GM12878 (cell line): Measurements from ENCODE around the gene AFF1. TPM values are rescaled to one million over a fixed set of nuclear protein-coding genes. Genes with fewer than 3 reads are reported as not detected.

Experiments
- ATAC-seq: fragments of 200-7000 bp; cut with Tn5 transposase; 3 replicates; pipeline ENCODE4 v1.9.1; 2020; ENCODE audit warnings: mild to moderate bottlenecking, moderate library complexity
- BruUV-seq: library from RNA; stranded (reverse); fragments of 400-500 nt; replicated peaks from 2 replicates; lab custom pipeline; 2021; lab: Mats Ljungman, UMichigan
- CTCF ChIA-PET: fragments of 300-600 bp; sonication (Branson Sonifier 250); formaldehyde crosslinking; extraction: SDS; loops from one replicate; lab custom pipeline; 2021; ENCODE audit warnings: inconsistent platforms; lab: Yijun Ruan, JAX
- POLR2A ChIA-PET: fragments of 350-600 bp; formaldehyde crosslinking; extraction: SDS; loops from one replicate; lab custom pipeline; 2021; ENCODE audit warnings: inconsistent platforms; lab: Charles Lee
- RAD21 ChIA-PET: fragments of 300-600 bp; sonication (Branson Sonifier 250); formaldehyde crosslinking; loops from one replicate; lab custom pipeline; 2023; ENCODE audit warnings: antibody characterized with exemption; ENCODE audit not compliant: unreplicated experiment; lab: Charles Lee
- SMC1A ChIA-PET: fragments of 300-600 bp; sonication (Branson Sonifier 250); formaldehyde crosslinking; loops from one replicate; lab custom pipeline; 2023; ENCODE audit not compliant: unreplicated experiment, uncharacterized antibody; lab: Charles Lee
- DNase-seq: peaks from one replicate; pipeline ENCODE4 v3.0.0-alpha.2; 2011; ENCODE audit warnings: low read depth, low spot score
- FAIRE-seq: peaks from 3 replicates; lab custom pipeline; 2011; peaks lifted over from hg19 to GRCh38; lab: Jason Lieb, UNC
- H2AFZ ChIP-seq: 2 replicates; pipeline ENCODE4 v1.6.0; 2011; ENCODE audit warnings: low read depth, low read length, control low read depth; ENCODE audit not compliant: control insufficient read depth
- H3K27ac ChIP-seq: 2 replicates; pipeline ENCODE4 v1.5.1; 2011; ENCODE audit warnings: control low read depth; ENCODE audit not compliant: control insufficient read depth, insufficient read depth
- H3K27me3 ChIP-seq, 2 experiments: replicated peaks in 1 of 2; 2 replicates each; pipeline versions ENCODE4 v1.6.0 to v1.6.1; 2011; ENCODE audit warnings: low read length in 1 of 2; ENCODE audit not compliant: control insufficient read depth in 2 of 2, insufficient read depth in 2 of 2
- H3K36me3 ChIP-seq, 2 experiments: 2 replicates each; pipeline ENCODE4 v1.5.1; 2011; ENCODE audit warnings: low read length in 1 of 2; ENCODE audit not compliant: control insufficient read depth in 2 of 2, insufficient read depth in 2 of 2
- H3K4me1 ChIP-seq: 2 replicates; pipeline ENCODE4 v1.6.1; 2011; ENCODE audit warnings: mild to moderate bottlenecking, low read length, moderate library complexity, mixed read lengths; ENCODE audit not compliant: control insufficient read depth, insufficient read depth
- H3K4me2 ChIP-seq: 2 replicates; pipeline ENCODE4 v1.6.0; 2011; ENCODE audit warnings: control low read depth; ENCODE audit not compliant: control insufficient read depth, insufficient read depth
- H3K4me3 ChIP-seq: fragments of 200-600 bp; sonication (generic); 2 replicates; pipeline ENCODE4 v1.5.1; 2016
- H3K79me2 ChIP-seq: 2 replicates; pipeline ENCODE4 v1.6.0; 2011; ENCODE audit warnings: low read length; ENCODE audit not compliant: control insufficient read depth, insufficient read depth
- H3K9ac ChIP-seq: 2 replicates; pipeline ENCODE4 v1.8.0; 2011; ENCODE audit warnings: low read length, control low read depth, mixed read lengths; ENCODE audit not compliant: control insufficient read depth, insufficient read depth
- H3K9me3 ChIP-seq: replicated peaks from 3 replicates; pipeline ENCODE4 v1.5.1; 2011; ENCODE audit warnings: mild to moderate bottlenecking, low read length; ENCODE audit not compliant: control insufficient read depth, insufficient read depth
- H4K20me1 ChIP-seq: 2 replicates; pipeline ENCODE4 v1.6.0; 2011; ENCODE audit not compliant: control insufficient read depth, insufficient read depth
- MTA2 ChIP-seq: fragments of 450-650 bp; IDR thresholded peaks from 2 replicates; pipeline ENCODE4 v1.6.1; 2016; ENCODE audit warnings: low read depth, mild to moderate bottlenecking, moderate library complexity
- RBBP5 ChIP-seq: fragments of 200-600 bp; sonication (generic); conservative IDR thresholded peaks from 2 replicates; pipeline ENCODE4 v1.6.1; 2016
- RUNX3 ChIP-seq: IDR thresholded peaks from 2 replicates; pipeline ENCODE4 v1.6.1; 2012; ENCODE audit warnings: low read length, inconsistent platforms
- STAT3 ChIP-seq: IDR thresholded peaks from 2 replicates; pipeline ENCODE4 v1.6.1; 2011; ENCODE audit warnings: low read depth, low read length, improper control_type of control experiment
- WGBS: methylation state at CpG from one replicate; pipeline ENCODE4 v1.1.6; 2016; ENCODE audit warnings: low lambda C conversion rate; ENCODE audit not compliant: insufficient replicate concordance, insufficient coverage; ENCODE audit errors: missing lambda C conversion rate; 5-methylcytosine and 5-hydroxymethylcytosine counted together
- in situ Hi-C: fragments of 300-500 bp; cut with MboI; formaldehyde crosslinking; loops from 9 replicates; pipeline ENCODE4 v1.14.3; 2018; ENCODE audit warnings: mixed read lengths
- intact Hi-C: fragments of 100-400 bp; cut with micrococcal nuclease; formaldehyde crosslinking; loops from one replicate; pipeline ENCODE4 v1.14.2; 2022; ENCODE audit not compliant: unreplicated experiment
- polyA plus RNA-seq, 11 experiments: library from polyadenylated mRNA; depleted of rRNA in 4 of 11; unstranded in 6 of 11; stranded (reverse) in 5 of 11; fragments of >200 nt; fragmentation: Nextera tagmentation in 4 of 11; fragmentation: Illumina TruSeq in 1 of 11; extraction: Ambion mirVana in 4 of 11; extraction: Trizol in 1 of 11; gene quantifications; 1 replicate in 1 of 11; 2 replicates in 10 of 11; pipeline versions ENCODE4 v1.2.1 to v1.2.3, GENCODE V29; 2011 to 2016; ENCODE audit warnings: inconsistent platforms in 2 of 11, missing spikeins in 2 of 11, low read depth in 1 of 11
- total RNA-seq, 4 experiments: library from RNA; depleted of rRNA in 3 of 4; stranded (reverse); fragments of >200 nt in 3 of 4; fragmentation: Illumina TruSeq in 1 of 4; extraction: Trizol in 1 of 4; gene quantifications; 2 replicates each; pipeline versions ENCODE4 v1.2.1 to v1.2.3, GENCODE V29; 2013 to 2021
- TF ChIP-seq, protein P1 (sequence below): fragments of 450-650 bp; IDR thresholded peaks from 2 replicates; pipeline ENCODE4 v1.6.1; 2016; ENCODE audit warnings: mild to moderate bottlenecking, moderate library complexity, borderline replicate concordance

Gene AFF1
- total and polyA plus RNA-seq, 10 of the 15 experiments (the other 5 are each of a cell fraction or from before 2014, with no cell fraction given) = 3.5 to 56.1 (median 21.5) TPM

DNA sequence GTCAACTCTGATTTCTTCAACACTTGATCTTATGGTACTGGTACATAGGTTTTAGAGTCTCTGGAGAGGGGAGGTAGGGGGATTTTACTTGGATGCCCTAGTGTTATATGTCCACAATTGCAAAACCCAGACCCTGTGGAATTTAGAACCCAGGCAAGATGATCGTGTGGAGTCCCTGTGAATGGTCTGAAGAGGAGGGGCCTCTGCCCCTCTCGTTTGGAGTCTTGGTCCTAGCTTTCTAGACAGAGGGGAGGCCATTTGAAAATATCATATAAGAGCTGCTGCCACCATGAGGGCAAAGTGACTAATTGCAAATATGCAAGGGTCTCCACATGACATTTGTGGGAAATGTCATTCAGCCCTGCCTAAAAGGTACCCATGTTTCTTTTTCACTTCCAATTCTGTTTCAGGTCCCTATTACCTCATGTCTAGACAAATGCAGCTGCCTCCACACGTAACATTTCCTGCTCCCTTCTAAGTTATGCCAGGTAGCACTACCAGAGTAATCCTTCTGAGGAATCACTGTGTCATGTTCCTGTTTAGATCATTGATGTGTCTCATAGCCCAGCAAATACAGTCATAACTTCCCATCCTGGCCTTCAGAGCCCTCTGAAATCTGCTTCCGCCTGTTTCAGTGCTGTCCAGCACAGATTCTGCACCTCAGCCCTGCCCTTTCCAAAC is 158.8 kb downstream of the AFF1 start (continued):
- TF ChIP-seq, protein P1, sequence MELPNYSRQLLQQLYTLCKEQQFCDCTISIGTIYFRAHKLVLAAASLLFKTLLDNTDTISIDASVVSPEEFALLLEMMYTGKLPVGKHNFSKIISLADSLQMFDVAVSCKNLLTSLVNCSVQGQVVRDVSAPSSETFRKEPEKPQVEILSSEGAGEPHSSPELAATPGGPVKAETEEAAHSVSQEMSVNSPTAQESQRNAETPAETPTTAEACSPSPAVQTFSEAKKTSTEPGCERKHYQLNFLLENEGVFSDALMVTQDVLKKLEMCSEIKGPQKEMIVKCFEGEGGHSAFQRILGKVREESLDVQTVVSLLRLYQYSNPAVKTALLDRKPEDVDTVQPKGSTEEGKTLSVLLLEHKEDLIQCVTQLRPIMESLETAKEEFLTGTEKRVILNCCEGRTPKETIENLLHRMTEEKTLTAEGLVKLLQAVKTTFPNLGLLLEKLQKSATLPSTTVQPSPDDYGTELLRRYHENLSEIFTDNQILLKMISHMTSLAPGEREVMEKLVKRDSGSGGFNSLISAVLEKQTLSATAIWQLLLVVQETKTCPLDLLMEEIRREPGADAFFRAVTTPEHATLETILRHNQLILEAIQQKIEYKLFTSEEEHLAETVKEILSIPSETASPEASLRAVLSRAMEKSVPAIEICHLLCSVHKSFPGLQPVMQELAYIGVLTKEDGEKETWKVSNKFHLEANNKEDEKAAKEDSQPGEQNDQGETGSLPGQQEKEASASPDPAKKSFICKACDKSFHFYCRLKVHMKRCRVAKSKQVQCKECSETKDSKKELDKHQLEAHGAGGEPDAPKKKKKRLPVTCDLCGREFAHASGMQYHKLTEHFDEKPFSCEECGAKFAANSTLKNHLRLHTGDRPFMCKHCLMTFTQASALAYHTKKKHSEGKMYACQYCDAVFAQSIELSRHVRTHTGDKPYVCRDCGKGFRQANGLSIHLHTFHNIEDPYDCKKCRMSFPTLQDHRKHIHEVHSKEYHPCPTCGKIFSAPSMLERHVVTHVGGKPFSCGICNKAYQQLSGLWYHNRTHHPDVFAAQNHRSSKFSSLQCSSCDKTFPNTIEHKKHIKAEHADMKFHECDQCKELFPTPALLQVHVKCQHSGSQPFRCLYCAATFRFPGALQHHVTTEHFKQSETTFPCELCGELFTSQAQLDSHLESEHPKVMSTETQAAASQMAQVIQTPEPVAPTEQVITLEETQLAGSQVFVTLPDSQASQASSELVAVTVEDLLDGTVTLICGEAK = no peak
- TF ChIP-seq RUNX3 = peak; percentile 39; the same call in 1 of the 2 replicates
- no peak for TF ChIP-seq RBBP5
- no peak for TF ChIP-seq MTA2
- TF ChIP-seq, all 136 proteins: peak for 22

GRCh38 chr4:87097075-87097474 is 162.3 kb downstream of the AFF1 start:
- ChIA-PET POLR2A (interaction anchor here (0.8 to 2.6 kb wide), 2 partner anchors 161 to 170 kb away, joined by 3 to 12 read pairs; partner anchors contain the start of gene AFF1), RAD21 (interaction anchor here (1.5 to 3.3 kb wide), 3 partner anchors 161 to 176 kb away, joined by 4 to 33 read pairs (median 4); no protein-coding TSS in a partner anchor), CTCF (interaction anchor here (1.1 to 5.5 kb wide), 4 partner anchors 8 to 174 kb away, joined by 4 to 70 read pairs (median 6); no protein-coding TSS in a partner anchor), SMC1A (interaction anchor here (0.5 to 4.4 kb wide), 11 partner anchors 9 to 614 kb away, joined by 3 to 63 read pairs (median 3); no protein-coding TSS in a partner anchor)
- Histone ChIP-seq H3K9me3 (no peaks in the 10 kb centered on the region), H3K4me1 (peaks cover 16% of the 10 kb centered on the region), H3K79me2 (peaks cover 11% of the 10 kb centered on the region), H3K4me3 (no peak overlapping the region), H4K20me1 (no peaks in the 10 kb centered on the region; the same call in 1 of the 2 replicates), H3K36me3 (peaks cover 2 to 26% of the 10 kb centered on the region in 2 experiments), H3K27me3 (no peaks in the 10 kb centered on the region), H3K4me2 (no peak overlapping the region), H3K9ac (no peak overlapping the region), H2AFZ (no peak overlapping the region), H3K27ac (no peak overlapping the region)
- FAIRE-seq = no peak
- intact Hi-C loops = no loop called here
- ATAC-seq = no peak
- no peak for DNase-seq
- TF ChIP-seq STAT3 = no peak
- in situ Hi-C loops = no loop called here
- no TSS peak for BruUV-seq
- WGBS = 77% methylated on average over 4 of the region's 4 CpGs
